GM12872 (cell line): ENCODE results near the gene PANK3.

Source experiments
- TF ChIP-seq, protein P1 (sequence below): IDR thresholded peaks from 3 replicates; pipeline ENCODE4 v1.5.1; 2011; ENCODE audit warnings: low read depth, mild to moderate bottlenecking, low read length, moderate library complexity; ENCODE audit not compliant: insufficient read depth

The PANK3 gene

DNA sequence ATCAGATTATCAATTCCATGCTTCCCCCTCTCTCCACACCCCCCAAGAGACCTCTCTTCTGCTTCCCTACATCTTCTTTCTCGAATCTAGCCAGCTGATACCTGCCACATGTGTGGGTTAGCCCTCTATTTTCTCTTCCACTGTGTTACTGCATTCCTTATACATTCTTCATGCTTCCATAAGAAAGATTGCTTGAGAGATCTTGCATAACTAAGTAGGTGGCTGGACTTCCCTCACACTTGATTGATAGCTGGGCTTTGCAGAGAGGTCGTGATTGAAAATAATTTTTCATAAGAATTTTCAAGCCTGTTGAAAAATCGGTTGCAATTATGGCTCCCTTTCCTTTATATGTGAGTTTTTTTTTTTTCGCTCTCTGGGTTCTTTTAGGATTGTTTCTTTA is 33.0 kb upstream of the PANK3 start:
- TF ChIP-seq, protein P1, sequence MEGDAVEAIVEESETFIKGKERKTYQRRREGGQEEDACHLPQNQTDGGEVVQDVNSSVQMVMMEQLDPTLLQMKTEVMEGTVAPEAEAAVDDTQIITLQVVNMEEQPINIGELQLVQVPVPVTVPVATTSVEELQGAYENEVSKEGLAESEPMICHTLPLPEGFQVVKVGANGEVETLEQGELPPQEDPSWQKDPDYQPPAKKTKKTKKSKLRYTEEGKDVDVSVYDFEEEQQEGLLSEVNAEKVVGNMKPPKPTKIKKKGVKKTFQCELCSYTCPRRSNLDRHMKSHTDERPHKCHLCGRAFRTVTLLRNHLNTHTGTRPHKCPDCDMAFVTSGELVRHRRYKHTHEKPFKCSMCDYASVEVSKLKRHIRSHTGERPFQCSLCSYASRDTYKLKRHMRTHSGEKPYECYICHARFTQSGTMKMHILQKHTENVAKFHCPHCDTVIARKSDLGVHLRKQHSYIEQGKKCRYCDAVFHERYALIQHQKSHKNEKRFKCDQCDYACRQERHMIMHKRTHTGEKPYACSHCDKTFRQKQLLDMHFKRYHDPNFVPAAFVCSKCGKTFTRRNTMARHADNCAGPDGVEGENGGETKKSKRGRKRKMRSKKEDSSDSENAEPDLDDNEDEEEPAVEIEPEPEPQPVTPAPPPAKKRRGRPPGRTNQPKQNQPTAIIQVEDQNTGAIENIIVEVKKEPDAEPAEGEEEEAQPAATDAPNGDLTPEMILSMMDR = no peak

GRCh38 chr5:168611165-168611564 is 32.0 kb upstream of the PANK3 start:
- TF ChIP-seq, protein P1 = no peak

DNA sequence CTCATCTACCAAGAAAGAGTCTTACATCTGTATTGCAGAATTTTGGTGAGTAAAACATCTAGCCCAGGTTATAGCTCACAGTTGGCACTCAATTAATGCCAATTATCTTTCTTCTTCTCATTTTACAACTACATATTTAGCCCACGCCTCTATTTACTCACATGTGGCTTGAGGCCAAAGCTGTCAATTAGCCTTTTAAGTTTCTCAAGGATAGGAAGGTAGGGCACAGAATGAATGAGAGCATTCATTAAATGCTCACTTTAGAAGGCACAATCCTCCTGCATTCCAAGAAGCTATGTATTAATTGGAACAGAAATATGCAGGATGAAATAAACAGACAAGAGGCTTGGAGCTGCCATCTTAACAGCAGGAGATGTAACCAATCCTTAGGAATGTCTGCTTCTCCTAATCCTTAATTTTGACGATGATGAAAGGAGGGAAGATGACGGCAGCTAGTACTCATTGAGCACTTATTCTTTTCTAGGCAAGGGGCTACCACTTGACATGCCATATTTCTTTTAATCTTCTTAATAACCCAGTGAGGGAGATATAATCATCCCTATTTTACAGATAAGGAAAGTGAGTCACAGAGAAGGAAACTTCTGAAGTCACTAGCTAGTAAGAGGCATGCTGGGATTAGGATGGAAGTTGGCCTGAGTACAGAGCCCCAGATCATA is 30.8 kb upstream of the PANK3 start:
- TF ChIP-seq, protein P1 = no peak

- TF ChIP-seq, protein P1 = no peak
Measured at GRCh38 chr5:168608821-168609220, 29.7 kb upstream of the PANK3 start.

DNA sequence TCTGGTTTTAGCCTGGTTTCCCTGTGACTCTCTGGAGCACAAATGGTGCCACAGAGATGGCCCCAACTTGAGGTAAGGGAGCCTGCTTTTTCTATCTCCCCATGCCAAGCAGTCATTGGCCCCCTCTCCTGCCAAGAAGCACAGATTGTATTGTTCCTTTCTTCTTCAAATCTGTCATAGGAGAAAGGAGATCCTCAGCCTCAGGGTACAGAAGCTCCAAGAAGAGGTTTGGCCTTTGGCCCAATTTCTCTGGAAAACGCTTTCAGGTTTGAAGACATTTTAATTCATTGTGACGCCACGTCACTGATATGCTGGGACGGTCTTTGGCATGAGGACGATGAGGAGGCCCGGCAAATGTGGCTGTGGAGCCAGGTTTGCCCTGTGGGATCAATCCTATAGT is 29.2 kb upstream of the PANK3 start:
- TF ChIP-seq, protein P1 = no peak

DNA sequence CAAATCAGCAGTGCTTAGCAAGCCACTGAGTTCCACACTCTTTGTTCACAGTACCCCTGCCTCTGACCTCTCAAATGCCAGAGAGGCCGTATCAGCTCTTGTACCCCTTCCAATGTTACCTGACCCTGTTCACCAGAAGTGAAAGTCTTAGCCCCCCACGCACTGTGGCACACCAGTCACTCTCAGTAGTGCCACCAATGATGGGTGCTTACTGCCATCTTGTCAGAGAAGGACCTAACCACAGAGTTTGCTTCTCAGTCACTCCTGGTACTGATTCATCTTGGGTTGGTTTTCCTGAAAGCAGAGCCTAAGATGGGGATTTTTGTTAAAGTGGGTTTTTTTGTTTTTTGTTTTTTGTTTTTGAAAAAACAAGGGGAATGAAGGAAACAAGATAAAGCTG is 28.8 kb upstream of the PANK3 start:
- TF ChIP-seq, protein P1 = no peak

DNA sequence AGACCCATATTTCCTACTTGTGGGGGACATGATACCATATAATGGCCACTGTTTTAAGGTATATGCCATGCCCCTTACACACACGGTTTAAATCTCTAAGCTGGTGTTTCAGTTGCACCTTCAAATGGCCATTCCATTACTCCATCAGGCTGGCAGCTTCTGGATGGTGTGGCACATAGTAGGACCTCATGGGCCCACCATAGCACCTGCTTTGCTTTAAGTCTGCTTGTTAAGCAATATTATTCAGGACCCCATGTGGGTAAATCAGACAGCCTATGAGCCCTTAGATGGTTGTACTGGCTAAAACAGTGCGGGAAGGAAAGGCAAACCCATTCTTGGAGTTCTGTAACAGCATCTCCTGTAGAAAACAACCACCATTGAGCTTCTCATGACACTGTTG is 27.4 kb upstream of the PANK3 start:
- TF ChIP-seq, protein P1 = no peak
